ENCODE measurements around the gene ECI2.
"Not testable (repeated sequence)": the region's sequence is repeated elsewhere in the genome, so short reads cannot be mapped to it uniquely, and the experiment has no call there.

GRCh38 chr6:4090043-4090442, 45.3 kb downstream of the ECI2 start:
- TF ChIP-seq CTCF (conservative IDR thresholded peaks at IDR 0.05; ENCODE audit: low read depth in 2 of 2); POLR2AphosphoS5 (IDR thresholded peaks at IDR 0.05; ENCODE audit: low read depth): not testable (repeated sequence)

Data from GM23338 (cell line).